ENCODE measurements around the gene NANOG. TPM values are rescaled to one million over a fixed set of nuclear protein-coding genes. Genes with fewer than 3 reads are reported as not detected.
"Not testable (repeated sequence)": the region's sequence is repeated elsewhere in the genome, so short reads cannot be mapped to it uniquely, and the experiment has no call there.

Gene NANOG
- total and polyA plus RNA-seq, 2 donors (not counting 1 experiment from before 2014, with no cell fraction given), result not detected

DNA sequence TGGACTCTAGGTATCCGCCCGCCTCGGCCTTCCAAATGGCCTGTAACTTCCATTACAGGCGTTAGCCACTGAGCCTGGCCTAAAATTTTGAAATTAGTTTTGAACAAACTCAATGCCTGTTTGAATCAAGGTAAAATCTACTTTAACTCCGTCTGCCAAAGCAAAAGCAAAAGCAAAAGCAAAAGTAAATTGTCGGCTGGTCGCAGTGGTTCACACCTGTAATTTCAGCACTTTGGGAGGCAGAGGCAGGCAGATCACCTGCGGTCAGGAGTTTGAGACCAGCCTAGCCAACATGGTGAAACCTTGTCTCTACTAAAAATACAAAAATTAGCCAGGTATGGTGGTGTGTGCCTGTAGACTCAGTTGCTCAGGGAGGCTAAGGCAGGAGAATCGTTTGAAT lies 33.5 kb upstream of the NANOG start:
- not testable (repeated sequence) for H3K27ac Mint-ChIP-seq
- WGBS (ENCODE audit: insufficient coverage), result 48% methylated on average over 5 of the region's 9 CpGs

DNA sequence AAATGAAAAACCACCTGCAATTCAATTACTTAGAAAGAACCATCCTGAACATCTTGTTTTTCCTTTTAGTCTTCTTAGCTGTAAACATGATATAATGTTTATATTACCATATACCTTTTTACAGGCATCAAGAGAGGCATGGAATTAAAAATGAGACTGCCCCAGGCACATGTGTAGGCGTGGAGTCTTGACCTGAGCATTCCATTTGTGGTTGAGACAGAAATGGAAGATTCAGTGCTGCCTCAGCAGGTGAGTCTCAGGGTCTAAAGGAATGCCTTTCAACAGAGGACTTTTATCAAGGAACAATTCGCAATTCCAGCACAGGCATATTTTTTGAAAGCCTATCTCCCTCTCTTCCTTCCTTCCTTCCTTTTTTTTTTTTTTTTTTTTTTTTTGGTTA lies 32.2 kb upstream of the NANOG start:
- no peaks in the 10 kb centered on the region for H3K27me3 Mint-ChIP-seq
- intact Hi-C loops (cut with micrococcal nuclease), result no loop called here
- no peaks in the 10 kb centered on the region for H3K9me3 ChIP-seq (ENCODE audit: control extremely low read depth in 1 of 3, control insufficient read depth in 2 of 3, insufficient read depth in 1 of 3, low read length in 2 of 3)
- H3K4me2 ChIP-seq (replicated peaks; ENCODE audit: low read depth, low read length, poor library complexity, severe bottlenecking), result no peak overlapping the region
- POLR2A ChIA-PET, result no interaction called here
- no peak for ATAC-seq (ENCODE audit: low read depth)
- no peak for TF ChIP-seq EZH2 (IDR thresholded peaks at IDR 0.05; ENCODE audit: borderline replicate concordance, insufficient read depth, low read depth, low read length, poor library complexity, severe bottlenecking)
- TF ChIP-seq, protein P1, sequence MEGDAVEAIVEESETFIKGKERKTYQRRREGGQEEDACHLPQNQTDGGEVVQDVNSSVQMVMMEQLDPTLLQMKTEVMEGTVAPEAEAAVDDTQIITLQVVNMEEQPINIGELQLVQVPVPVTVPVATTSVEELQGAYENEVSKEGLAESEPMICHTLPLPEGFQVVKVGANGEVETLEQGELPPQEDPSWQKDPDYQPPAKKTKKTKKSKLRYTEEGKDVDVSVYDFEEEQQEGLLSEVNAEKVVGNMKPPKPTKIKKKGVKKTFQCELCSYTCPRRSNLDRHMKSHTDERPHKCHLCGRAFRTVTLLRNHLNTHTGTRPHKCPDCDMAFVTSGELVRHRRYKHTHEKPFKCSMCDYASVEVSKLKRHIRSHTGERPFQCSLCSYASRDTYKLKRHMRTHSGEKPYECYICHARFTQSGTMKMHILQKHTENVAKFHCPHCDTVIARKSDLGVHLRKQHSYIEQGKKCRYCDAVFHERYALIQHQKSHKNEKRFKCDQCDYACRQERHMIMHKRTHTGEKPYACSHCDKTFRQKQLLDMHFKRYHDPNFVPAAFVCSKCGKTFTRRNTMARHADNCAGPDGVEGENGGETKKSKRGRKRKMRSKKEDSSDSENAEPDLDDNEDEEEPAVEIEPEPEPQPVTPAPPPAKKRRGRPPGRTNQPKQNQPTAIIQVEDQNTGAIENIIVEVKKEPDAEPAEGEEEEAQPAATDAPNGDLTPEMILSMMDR (IDR thresholded peaks at IDR 0.05), result no peak
- H4K20me1 ChIP-seq (ENCODE audit: control insufficient read depth, insufficient read depth, low read length, poor library complexity, severe bottlenecking), result no peaks in the 10 kb centered on the region
- no peaks in the 10 kb centered on the region for H3K9me3 Mint-ChIP-seq (ENCODE audit: insufficient read depth)
- CTCF ChIA-PET, result no interaction called here
- H3K4me3 Mint-ChIP-seq, result no peak overlapping the region
- H3K4me1 ChIP-seq (ENCODE audit: control insufficient read depth in 2 of 2, insufficient read depth in 2 of 2, low read length in 2 of 2), result peaks cover 0 to 26% of the 10 kb centered on the region in 2 donors
- H3K9ac ChIP-seq (ENCODE audit: low read length), result no peak overlapping the region
- peaks cover 3% of the 10 kb centered on the region for H3K4me1 Mint-ChIP-seq
- H3K79me2 ChIP-seq (ENCODE audit: control insufficient read depth, insufficient read depth, low read length), result no peaks in the 10 kb centered on the region
- no peaks in the 10 kb centered on the region for H3K27me3 ChIP-seq (replicated peaks in 1 of 4; ENCODE audit: control extremely low read depth in 1 of 4, control insufficient read depth in 3 of 4, insufficient read depth in 4 of 4, low read length in 3 of 4)
- no peak overlapping the region for H3K27ac Mint-ChIP-seq
- no peak overlapping the region for H3K27ac ChIP-seq (ENCODE audit: low read length in 2 of 2)
- no peaks in the 10 kb centered on the region for H3K36me3 ChIP-seq (replicated peaks in 1 of 2; ENCODE audit: control extremely low read depth in 1 of 2, control insufficient read depth in 1 of 2, extremely low read depth in 1 of 2, insufficient read depth in 2 of 2, low read length in 1 of 2)
- H3K4me3 ChIP-seq (ENCODE audit: control extremely low read depth in 1 of 5, extremely low read depth in 1 of 5, insufficient read depth in 1 of 5, low read depth in 2 of 5, low read length in 4 of 5), result no peak overlapping the region
- no CpG with 5 or more reads among the region's 2 CpGs for WGBS (ENCODE audit: insufficient coverage)
- no peak overlapping the region for H2AFZ ChIP-seq (ENCODE audit: insufficient read depth, low read depth, low read length, poor library complexity, severe bottlenecking)
- no peak for DNase-seq

More for the DNA sequence above, 33.5 kb upstream of the NANOG start:
- H3K27me3 Mint-ChIP-seq; H3K27ac ChIP-seq (ENCODE audit: low read length in 2 of 2); H3K9me3 Mint-ChIP-seq (ENCODE audit: insufficient read depth); intact Hi-C loops (cut with micrococcal nuclease); DNase-seq; H3K9me3 ChIP-seq (ENCODE audit: control extremely low read depth in 1 of 3, control insufficient read depth in 2 of 3, insufficient read depth in 1 of 3, low read length in 2 of 3); POLR2A ChIA-PET; H3K4me3 ChIP-seq (ENCODE audit: control extremely low read depth in 1 of 5, extremely low read depth in 1 of 5, insufficient read depth in 1 of 5, low read depth in 2 of 5, low read length in 4 of 5); CTCF ChIA-PET; H3K79me2 ChIP-seq (ENCODE audit: control insufficient read depth, insufficient read depth, low read length); ATAC-seq (ENCODE audit: low read depth); H3K4me1 Mint-ChIP-seq; H3K36me3 ChIP-seq (replicated peaks in 1 of 2; ENCODE audit: control extremely low read depth in 1 of 2, control insufficient read depth in 1 of 2, extremely low read depth in 1 of 2, insufficient read depth in 2 of 2, low read length in 1 of 2); H3K9ac ChIP-seq (ENCODE audit: low read length); H3K27me3 ChIP-seq (replicated peaks in 1 of 4; ENCODE audit: control extremely low read depth in 1 of 4, control insufficient read depth in 3 of 4, insufficient read depth in 4 of 4, low read length in 3 of 4); H4K20me1 ChIP-seq (ENCODE audit: control insufficient read depth, insufficient read depth, low read length, poor library complexity, severe bottlenecking): not testable (repeated sequence)
- peak overlapping the region; percentile 15 for H3K4me3 Mint-ChIP-seq
- Histone ChIP-seq H3K4me1 (ENCODE audit: control insufficient read depth in 2 of 2, insufficient read depth in 2 of 2, low read length in 2 of 2) (peaks cover 0 to 26% of the 10 kb centered on the region in 2 donors), H3K4me2 (replicated peaks; ENCODE audit: low read depth, low read length, poor library complexity, severe bottlenecking) (peak overlapping the region; percentile 40), H2AFZ (ENCODE audit: insufficient read depth, low read depth, low read length, poor library complexity, severe bottlenecking) (peak overlapping the region; percentile 49)

Data from B cell (primary cell).